AG04450 (cell line): Measurements from ENCODE around the gene MYPN. TPM values are rescaled to one million over a fixed set of nuclear protein-coding genes. Genes with fewer than 3 reads are reported as not detected.
"Not testable (repeated sequence)": the region's sequence is repeated elsewhere in the genome, so short reads cannot be mapped to it uniquely, and the experiment has no call there.

Experiments
- CTCF ChIA-PET: fragments of 300-600, 350-600 bp; formaldehyde crosslinking; extraction: SDS; loops from one replicate; lab custom pipeline; 2022; ENCODE audit warnings: antibody characterized with exemption, inconsistent platforms; lab: Charles Lee
- POLR2A ChIA-PET: fragments of 350-600 bp; formaldehyde crosslinking; extraction: SDS; loops from one replicate; lab custom pipeline; 2021; ENCODE audit warnings: antibody characterized with exemption, inconsistent platforms; lab: Yijun Ruan, JAX
- DNase-seq: peaks from one replicate; pipeline ENCODE4 v3.0.0-alpha.2; 2011; ENCODE audit warnings: low read depth, low spot score
- H3K27ac ChIP-seq: one replicate; pipeline ENCODE4 v1.5.1; 2012; ENCODE audit warnings: low read depth, low read length, control low read depth
- H3K27me3 ChIP-seq: one replicate; pipeline ENCODE4 v1.6.0; 2012; ENCODE audit warnings: low read length; ENCODE audit not compliant: control insufficient read depth, insufficient read depth
- H3K4me3 ChIP-seq: 2 replicates; pipeline ENCODE4 v1.5.1; 2011; ENCODE audit warnings: mild to moderate bottlenecking, low read depth, low read length, control low read depth
- H3K9me3 ChIP-seq: 2 replicates; pipeline ENCODE4 v1.5.1; 2012; ENCODE audit warnings: low read length; ENCODE audit not compliant: control insufficient read depth, insufficient read depth
- polyA plus RNA-seq: library from polyadenylated mRNA; depleted of rRNA; stranded (reverse); fragments of >200 nt; gene quantifications from 2 replicates; pipeline ENCODE4 v1.2.3, GENCODE V29; 2011
- TF ChIP-seq, protein P1 (sequence below): IDR thresholded peaks from 2 replicates; pipeline ENCODE4 v1.5.1; 2011; ENCODE audit warnings: low read depth, low read length, control low read depth, inconsistent platforms

Gene MYPN
- polyA plus RNA-seq, 1 experiment, result 2.9 TPM

DNA sequence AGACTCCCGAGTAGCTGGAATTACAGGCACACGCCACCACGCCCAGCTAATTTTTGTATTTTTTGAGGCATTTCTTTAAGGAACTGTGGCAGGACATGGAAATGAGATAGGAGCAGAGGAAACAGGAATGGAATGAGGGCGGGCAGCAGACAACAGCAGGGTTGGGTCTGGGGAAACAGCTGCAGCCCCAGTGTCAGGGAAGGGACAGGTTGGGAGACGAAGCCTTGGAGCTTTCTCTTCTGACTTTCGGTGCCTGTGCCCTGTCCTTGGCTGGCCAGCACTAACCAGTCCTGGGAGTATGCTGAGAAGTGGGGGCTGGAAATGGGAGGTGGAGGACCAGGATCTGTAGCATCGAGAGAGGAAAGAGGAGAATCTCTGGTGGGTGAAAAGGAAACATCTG, 75.3 kb downstream of the MYPN start:
- H3K27ac ChIP-seq, result no peak overlapping the region

GRCh38 chr10:68185085-68185484, 75.8 kb downstream of the MYPN start:
- Histone ChIP-seq H3K27me3 (no peaks in the 10 kb centered on the region), H3K4me3 (no peak overlapping the region), H3K9me3 (no peaks in the 10 kb centered on the region), H3K27ac (no peak overlapping the region)
- no peak for DNase-seq
- TF ChIP-seq, protein P1, sequence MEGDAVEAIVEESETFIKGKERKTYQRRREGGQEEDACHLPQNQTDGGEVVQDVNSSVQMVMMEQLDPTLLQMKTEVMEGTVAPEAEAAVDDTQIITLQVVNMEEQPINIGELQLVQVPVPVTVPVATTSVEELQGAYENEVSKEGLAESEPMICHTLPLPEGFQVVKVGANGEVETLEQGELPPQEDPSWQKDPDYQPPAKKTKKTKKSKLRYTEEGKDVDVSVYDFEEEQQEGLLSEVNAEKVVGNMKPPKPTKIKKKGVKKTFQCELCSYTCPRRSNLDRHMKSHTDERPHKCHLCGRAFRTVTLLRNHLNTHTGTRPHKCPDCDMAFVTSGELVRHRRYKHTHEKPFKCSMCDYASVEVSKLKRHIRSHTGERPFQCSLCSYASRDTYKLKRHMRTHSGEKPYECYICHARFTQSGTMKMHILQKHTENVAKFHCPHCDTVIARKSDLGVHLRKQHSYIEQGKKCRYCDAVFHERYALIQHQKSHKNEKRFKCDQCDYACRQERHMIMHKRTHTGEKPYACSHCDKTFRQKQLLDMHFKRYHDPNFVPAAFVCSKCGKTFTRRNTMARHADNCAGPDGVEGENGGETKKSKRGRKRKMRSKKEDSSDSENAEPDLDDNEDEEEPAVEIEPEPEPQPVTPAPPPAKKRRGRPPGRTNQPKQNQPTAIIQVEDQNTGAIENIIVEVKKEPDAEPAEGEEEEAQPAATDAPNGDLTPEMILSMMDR, result no peak
- ChIA-PET POLR2A (no interaction called here), CTCF (interaction anchor here (2.4 kb wide), 1 partner anchor 29 kb away, joined by 13 read pairs; no protein-coding TSS in a partner anchor)

More for the DNA sequence above, 75.3 kb downstream of the MYPN start:
- TF ChIP-seq, protein P1, result no peak
- ChIA-PET POLR2A (no interaction called here), CTCF (interaction anchor here (1.0 to 2.4 kb wide), 2 partner anchors 28 to 396 kb away, joined by 3 to 13 read pairs; no protein-coding TSS in a partner anchor)
- no peak overlapping the region for H3K4me3 ChIP-seq
- no peaks in the 10 kb centered on the region for H3K27me3 ChIP-seq
- DNase-seq, result no peak
- no peaks in the 10 kb centered on the region for H3K9me3 ChIP-seq

DNA sequence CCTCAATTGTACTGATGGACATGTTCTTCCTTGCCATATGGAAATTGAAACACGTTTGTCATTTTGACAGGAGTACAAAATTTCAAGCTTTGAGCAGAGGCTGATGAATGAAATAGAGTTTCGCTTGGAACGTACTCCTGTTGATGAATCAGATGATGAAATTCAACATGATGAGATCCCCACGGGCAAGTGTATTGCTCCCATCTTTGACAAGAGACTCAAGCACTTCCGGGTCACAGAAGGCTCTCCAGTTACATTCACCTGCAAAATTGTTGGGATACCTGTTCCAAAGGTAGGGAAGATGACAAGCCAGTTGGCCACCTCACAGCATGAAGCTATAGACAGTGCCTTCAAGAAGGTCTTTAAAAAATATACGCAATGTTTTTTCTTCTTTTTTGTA, 79.5 kb downstream of the MYPN start:
- Histone ChIP-seq H3K27ac (no peak overlapping the region), H3K27me3 (no peaks in the 10 kb centered on the region), H3K4me3 (no peak overlapping the region), H3K9me3 (no peaks in the 10 kb centered on the region)
- CTCF ChIA-PET, result interaction anchor here (0.7 to 2.2 kb wide), 2 partner anchors 24 to 177 kb away, joined by 3 to 11 read pairs; no protein-coding TSS in a partner anchor
- TF ChIP-seq, protein P1, result no peak
- DNase-seq, result no peak
- POLR2A ChIA-PET, result no interaction called here

- H3K4me3 ChIP-seq, result no peak overlapping the region
- no peaks in the 10 kb centered on the region for H3K9me3 ChIP-seq
- ChIA-PET CTCF (interaction anchor here (0.8 kb wide), 1 partner anchor 15 kb away, joined by 3 read pairs; no protein-coding TSS in a partner anchor), POLR2A (no interaction called here)
- no peak for DNase-seq
- no peak overlapping the region for H3K27ac ChIP-seq
- TF ChIP-seq, protein P1, result no peak
- H3K27me3 ChIP-seq, result no peaks in the 10 kb centered on the region
Measured at GRCh38 chr10:68192113-68192512, 82.8 kb downstream of the MYPN start.

- POLR2A ChIA-PET, result interaction anchor here (0.7 kb wide), 1 partner anchor 111 kb away, joined by 3 read pairs; no protein-coding TSS in a partner anchor
- Histone ChIP-seq H3K4me3 (no peak overlapping the region), H3K9me3 (no peaks in the 10 kb centered on the region), H3K27me3 (no peaks in the 10 kb centered on the region), H3K27ac (no peak overlapping the region)
- CTCF ChIA-PET, result interaction anchor here (1.0 to 1.5 kb wide), 3 partner anchors 37 to 154 kb away, joined by 3 to 5 read pairs (median 4); no protein-coding TSS in a partner anchor
- no peak for DNase-seq
- TF ChIP-seq, protein P1, result no peak
Measured at GRCh38 chr10:68194290-68194689, 85.0 kb downstream of the MYPN start.

GRCh38 chr10:68195776-68196175, 86.5 kb downstream of the MYPN start:
- CTCF ChIA-PET, result interaction anchor here (0.6 to 1.8 kb wide), 3 partner anchors 12 to 113 kb away, joined by 4 to 15 read pairs (median 4); no protein-coding TSS in a partner anchor
- H3K27me3 ChIP-seq, H3K9me3 ChIP-seq, POLR2A ChIA-PET, H3K27ac ChIP-seq, DNase-seq, H3K4me3 ChIP-seq: not testable (repeated sequence)
